NCI-H2029 treated with DMSO at 0.1 percent for 48 hours (cell line): Measurements from ENCODE around the gene TCEA2.

Source experiments
- DNase-seq: peaks from one replicate; lab custom pipeline; 2025; lab: John Stamatoyannopoulos, UW

The TCEA2 gene

GRCh38 chr20:64065062-64065973 lies 2.3 kb downstream of the TCEA2 start:
- DNase-seq: no peak

- DNase-seq: no peak
Observed at GRCh38 chr20:64065974-64066343, 3.0 kb downstream of the TCEA2 start.

GRCh38 chr20:64067005-64067632 lies 4.1 kb downstream of the TCEA2 start:
- no peak for DNase-seq

GRCh38 chr20:64067733-64068307 lies 4.8 kb downstream of the TCEA2 start:
- DNase-seq: no peak

GRCh38 chr20:64068386-64069208 lies 5.6 kb downstream of the TCEA2 start:
- DNase-seq: no peak

GRCh38 chr20:64069209-64069613 lies 6.2 kb downstream of the TCEA2 start:
- DNase-seq: no peak

GRCh38 chr20:64069614-64070243 lies 6.7 kb downstream of the TCEA2 start:
- DNase-seq: no peak

- DNase-seq: no peak
Observed at GRCh38 chr20:64070244-64070993, 7.4 kb downstream of the TCEA2 start.

GRCh38 chr20:64071341-64072332 lies 8.6 kb downstream of the TCEA2 start:
- DNase-seq: no peak

GRCh38 chr20:64072498-64073063 lies 9.6 kb downstream of the TCEA2 start:
- no peak for DNase-seq

- DNase-seq: no peak
Observed at GRCh38 chr20:64073476-64074183, 10.6 kb downstream of the TCEA2 start.

- DNase-seq: no peak
Observed at GRCh38 chr20:64074184-64074789, 11.3 kb downstream of the TCEA2 start.

GRCh38 chr20:64074963-64075362 lies 12.0 kb downstream of the TCEA2 start:
- no peak for DNase-seq

GRCh38 chr20:64075556-64075955 lies 12.6 kb downstream of the TCEA2 start:
- no peak for DNase-seq

- DNase-seq: no peak
Observed at GRCh38 chr20:64076061-64076997, 13.3 kb downstream of the TCEA2 start.

- no peak for DNase-seq
Observed at GRCh38 chr20:64077094-64077493, 14.1 kb downstream of the TCEA2 start.

- DNase-seq: no peak
Observed at GRCh38 chr20:64077541-64077875, 14.5 kb downstream of the TCEA2 start.
